ES-I3 (cell line): ENCODE results near the gene DUS4L.
"Not testable (repeated sequence)": the region's sequence is repeated elsewhere in the genome, so short reads cannot be mapped to it uniquely, and the experiment has no call there.

Experiments
- H3K36me3 ChIP-seq: 2 replicates; pipeline ENCODE4 v1.6.1; 2013; ENCODE audit warnings: mild to moderate bottlenecking, low read length, control low read depth, moderate library complexity; ENCODE audit not compliant: insufficient read depth
- H3K4me1 ChIP-seq: 2 replicates; pipeline ENCODE4 v1.6.1; 2013; ENCODE audit warnings: mild to moderate bottlenecking, control low read depth, low read length; ENCODE audit not compliant: insufficient read depth
- H3K9ac ChIP-seq: 2 replicates; pipeline ENCODE4 v1.6.1; 2013; ENCODE audit warnings: low read depth, mild to moderate bottlenecking, low read length, moderate library complexity
- H3K9me3 ChIP-seq: 2 replicates; pipeline ENCODE4 v1.6.1; 2013; ENCODE audit warnings: mild to moderate bottlenecking, low read length, moderate library complexity; ENCODE audit not compliant: control insufficient read depth, insufficient read depth

The DUS4L gene

GRCh38 chr7:107563775-107564552, at the start of gene DUS4L, which contains the start of gene COG5:
Gene DUS4L (plus strand): TSS chr7:107563971. CDS start chr7:107567071, 3,100 bp downstream.
Gene COG5 (minus strand): TSS chr7:107563920. CDS start chr7:107563896, 24 bp downstream.
- H3K4me1 ChIP-seq, result peaks cover 10% of the 10 kb centered on the region; the same call in 1 of the 2 replicates
- H3K9ac ChIP-seq, result peak within 1 kb of the TSS; percentile 96

GRCh38 chr7:107526672-107527071, 37.1 kb upstream of the DUS4L start:
- no peak overlapping the region for H3K9ac ChIP-seq
- 0 out of 2 replicates have a peak, but pooled peaks cover 7% of the 10 kb centered on the region for H3K4me1 ChIP-seq
- H3K36me3 ChIP-seq, result no peaks in the 10 kb centered on the region
- H3K9me3 ChIP-seq, result no peaks in the 10 kb centered on the region

More at GRCh38 chr7:107563775-107564552, at the start of gene DUS4L, which contains the start of gene COG5:
- Histone ChIP-seq H3K36me3 (no peaks in the 10 kb centered on the region), H3K9me3 (no peaks in the 10 kb centered on the region)

DNA sequence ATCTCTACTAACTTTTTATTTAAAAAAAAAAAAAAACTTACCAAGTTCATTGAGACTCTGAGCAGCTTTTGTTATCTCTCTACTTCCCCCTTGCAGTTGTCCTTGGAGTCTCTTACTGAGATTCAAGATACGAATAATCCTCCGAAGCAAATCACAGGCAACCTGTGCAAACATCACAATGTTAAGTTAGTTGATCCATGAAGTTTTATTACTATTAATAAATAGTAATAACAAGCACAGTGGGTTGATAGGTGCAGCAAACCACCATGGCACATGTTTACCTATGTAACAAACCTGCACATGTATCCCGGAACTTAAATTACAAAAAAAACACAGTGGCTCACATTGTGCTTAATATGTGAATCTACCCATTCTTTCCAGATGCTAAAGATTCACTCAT, 36.6 kb upstream of the DUS4L start:
- Histone ChIP-seq H3K36me3 (no peaks in the 10 kb centered on the region), H3K4me1 (0 out of 2 replicates have a peak, but pooled peaks cover 9% of the 10 kb centered on the region)

GRCh38 chr7:107528461-107528860, 35.3 kb upstream of the DUS4L start:
- Histone ChIP-seq H3K9me3 (no peaks in the 10 kb centered on the region), H3K4me1 (0 out of 2 replicates have a peak, but pooled peaks cover 9% of the 10 kb centered on the region), H3K36me3 (no peaks in the 10 kb centered on the region), H3K9ac (no peak overlapping the region)

More for the DNA sequence above, 36.6 kb upstream of the DUS4L start:
- H3K9me3 ChIP-seq, result no peaks in the 10 kb centered on the region
- H3K9ac ChIP-seq, result no peak overlapping the region

DNA sequence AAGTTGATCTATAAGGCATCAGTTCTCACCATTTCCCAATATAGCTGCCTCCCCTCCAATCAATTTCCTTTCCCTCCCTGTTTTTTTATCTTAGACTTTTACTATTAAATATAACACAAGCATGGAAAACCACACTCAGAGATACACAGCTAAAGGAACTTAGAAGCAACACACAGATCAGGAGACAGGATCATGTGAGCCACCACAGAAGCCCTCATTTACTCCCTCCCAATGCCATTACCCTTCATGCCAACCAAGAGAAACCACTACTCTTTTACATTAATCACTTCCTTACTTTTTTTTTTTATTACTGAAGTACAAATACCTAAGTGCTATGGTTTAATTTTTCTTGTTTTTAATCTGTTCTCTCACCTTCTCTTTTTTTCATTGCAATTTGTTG, 33.0 kb upstream of the DUS4L start:
- H3K4me1 ChIP-seq, result 0 out of 2 replicates have a peak, but pooled peaks cover 9% of the 10 kb centered on the region
- no peak overlapping the region for H3K9ac ChIP-seq
- H3K9me3 ChIP-seq, result no peaks in the 10 kb centered on the region
- H3K36me3 ChIP-seq, result no peaks in the 10 kb centered on the region

GRCh38 chr7:107534139-107534538, 29.6 kb upstream of the DUS4L start:
- Histone ChIP-seq H3K36me3 (no peaks in the 10 kb centered on the region), H3K4me1 (0 out of 2 replicates have a peak, but pooled peaks cover 11% of the 10 kb centered on the region), H3K9ac (no peak overlapping the region), H3K9me3 (no peaks in the 10 kb centered on the region)

DNA sequence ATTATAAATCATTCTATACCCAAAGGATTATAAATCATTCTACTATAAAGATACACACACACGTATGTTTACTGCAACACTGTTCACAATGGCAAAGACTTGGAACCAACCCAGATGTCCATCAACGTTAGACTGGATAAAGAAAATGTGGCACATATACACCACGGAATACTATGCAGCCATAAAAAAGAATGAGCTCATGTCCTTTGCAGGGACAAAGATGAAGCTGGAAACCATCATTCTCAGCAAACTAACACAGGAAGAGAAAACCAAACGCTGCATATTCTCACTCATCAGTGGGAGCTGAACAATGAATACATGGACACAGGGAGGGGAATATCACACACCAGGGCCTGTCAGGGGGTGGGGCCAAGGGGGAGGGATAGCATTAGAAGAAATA, 26.5 kb upstream of the DUS4L start:
- H3K9me3 ChIP-seq, H3K36me3 ChIP-seq, H3K4me1 ChIP-seq, H3K9ac ChIP-seq: not testable (repeated sequence)

DNA sequence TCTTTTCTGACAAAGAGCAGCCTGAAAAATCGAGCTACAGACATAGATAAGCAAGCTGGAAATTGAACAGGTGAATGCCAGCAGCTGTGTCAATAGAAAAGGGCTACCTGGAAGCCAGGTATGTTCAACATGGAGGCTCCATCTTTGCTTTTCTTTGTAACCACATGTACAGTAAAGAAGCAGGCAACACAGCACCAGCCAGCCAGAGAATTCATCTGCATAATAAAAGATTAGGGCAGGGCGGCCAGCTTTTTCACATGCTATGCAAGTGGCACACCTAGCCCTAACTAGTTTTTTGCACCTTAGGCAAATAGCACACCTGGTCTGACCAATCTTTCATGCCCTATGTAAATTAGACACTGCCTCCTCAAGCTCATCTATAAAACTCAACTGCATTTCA, 25.8 kb upstream of the DUS4L start:
- Histone ChIP-seq H3K4me1 (0 out of 2 replicates have a peak, but pooled peaks cover 4% of the 10 kb centered on the region), H3K9ac (no peak overlapping the region), H3K36me3 (no peaks in the 10 kb centered on the region), H3K9me3 (no peaks in the 10 kb centered on the region)

DNA sequence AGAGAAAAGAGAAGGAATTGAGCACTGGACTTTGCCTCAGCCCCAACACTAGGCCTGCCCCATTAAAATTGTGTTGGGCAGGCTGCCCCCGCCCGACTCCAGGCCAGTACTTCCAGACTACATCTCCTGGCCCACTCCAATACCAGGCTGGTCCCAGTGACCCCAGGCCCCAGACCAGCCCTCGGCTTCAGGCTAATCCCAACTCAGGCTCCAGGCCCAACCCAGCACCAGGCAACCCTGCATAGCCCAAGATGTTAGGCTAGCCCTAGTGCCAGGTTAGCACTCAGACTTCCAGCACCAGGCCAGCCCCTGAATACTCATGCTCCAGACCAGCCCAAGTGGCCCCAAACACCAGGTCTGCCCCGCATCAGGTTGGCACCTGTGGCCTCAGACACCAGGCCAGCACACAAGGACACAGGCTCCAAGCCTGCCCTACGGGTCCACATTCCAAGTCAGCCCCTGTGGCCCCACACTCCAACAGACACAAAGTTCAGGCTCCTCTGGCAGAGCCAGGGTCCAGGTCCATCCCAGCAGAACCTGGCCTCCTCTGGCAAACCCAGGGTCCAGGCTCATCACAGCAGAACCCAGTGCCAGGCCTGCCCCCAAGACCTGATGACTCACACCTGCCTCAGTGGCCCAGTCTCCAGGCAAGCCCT, 20.3 kb upstream of the DUS4L start:
- 0 out of 2 replicates have a peak, but pooled peaks cover 2% of the 10 kb centered on the region for H3K4me1 ChIP-seq
- H3K36me3 ChIP-seq, result no peaks in the 10 kb centered on the region; the same call in 1 of the 2 replicates
- no peak overlapping the region for H3K9ac ChIP-seq
- no peaks in the 10 kb centered on the region for H3K9me3 ChIP-seq

GRCh38 chr7:107544848-107545591, 18.8 kb upstream of the DUS4L start:
- H3K4me1 ChIP-seq, result no peaks in the 10 kb centered on the region
- H3K9ac ChIP-seq, result no peak overlapping the region
- H3K9me3 ChIP-seq, result no peaks in the 10 kb centered on the region
- H3K36me3 ChIP-seq, result no peaks in the 10 kb centered on the region; the same call in 1 of the 2 replicates

GRCh38 chr7:107551936-107552335, 11.8 kb upstream of the DUS4L start:
- Histone ChIP-seq H3K4me1 (no peaks in the 10 kb centered on the region), H3K9ac (no peak overlapping the region), H3K36me3 (peaks cover 4% of the 10 kb centered on the region; the same call in 1 of the 2 replicates), H3K9me3 (no peaks in the 10 kb centered on the region)

GRCh38 chr7:107555893-107556292, 7.9 kb upstream of the DUS4L start:
- Histone ChIP-seq H3K36me3 (peaks cover 7% of the 10 kb centered on the region; the same call in 1 of the 2 replicates), H3K4me1 (no peaks in the 10 kb centered on the region), H3K9me3 (no peaks in the 10 kb centered on the region), H3K9ac (no peak overlapping the region)

DNA sequence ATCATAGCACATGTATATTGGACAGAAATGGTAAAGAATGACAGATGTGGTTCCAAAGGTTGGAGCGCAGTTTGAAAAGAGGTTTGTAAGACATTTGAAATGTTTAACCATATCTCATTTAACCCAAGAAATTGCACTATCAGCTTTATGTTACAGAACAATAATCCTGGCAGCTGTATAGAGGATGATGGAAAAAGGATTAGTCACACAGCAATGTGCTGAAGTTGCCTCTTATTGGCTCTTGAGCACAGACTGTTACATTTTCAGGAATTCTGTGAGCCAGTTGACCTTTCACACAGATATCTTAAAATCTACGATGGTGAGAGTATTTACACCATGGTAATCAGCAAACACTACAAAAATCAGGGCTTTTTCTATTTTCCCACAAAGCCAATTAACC, 3.9 kb upstream of the DUS4L start:
- H3K9ac ChIP-seq, result no peak overlapping the region

More for the DNA sequence above, 3.9 kb upstream of the DUS4L start:
- no peaks in the 10 kb centered on the region for H3K9me3 ChIP-seq
- H3K36me3 ChIP-seq, result peaks cover 5% of the 10 kb centered on the region; the same call in 1 of the 2 replicates
- H3K4me1 ChIP-seq, result peaks cover 5% of the 10 kb centered on the region; the same call in 1 of the 2 replicates
